Epithelial cell of esophagus (primary cell): ENCODE results near the gene LXN.
"Not testable (repeated sequence)": the region's sequence is repeated elsewhere in the genome, so short reads cannot be mapped to it uniquely, and the experiment has no call there.

Experiments used
- DNase-seq: peaks from one replicate; pipeline ENCODE4 v3.0.0; 2010; ENCODE audit warnings: low read depth
- H3K4me3 ChIP-seq: 2 replicates; pipeline ENCODE4 v1.5.1; 2011; ENCODE audit warnings: mild to moderate bottlenecking, low read length, control low read depth
- CTCF ChIP-seq: IDR thresholded peaks from 2 replicates; pipeline ENCODE4 v1.5.1; 2011; ENCODE audit warnings: low read depth, mild to moderate bottlenecking, low read length, control low read depth, inconsistent platforms; ENCODE audit not compliant: insufficient read depth; ENCODE audit errors: missing control alignments

Gene LXN

GRCh38 chr3:158700559-158700958 lies 28.1 kb upstream of the LXN start:
- no peak for DNase-seq
- no peak for TF ChIP-seq CTCF
- no peak overlapping the region for H3K4me3 ChIP-seq

- DNase-seq: peak; percentile 41
- H3K4me3 ChIP-seq: no peak overlapping the region
- no peak for TF ChIP-seq CTCF
Observed at GRCh38 chr3:158696618-158697017, 24.2 kb upstream of the LXN start.

- not testable (repeated sequence) for DNase-seq, H3K4me3 ChIP-seq
Observed at GRCh38 chr3:158693866-158694456, 21.5 kb upstream of the LXN start.

GRCh38 chr3:158685159-158685558 lies 12.7 kb upstream of the LXN start:
- TF ChIP-seq CTCF: no peak
- no peak for DNase-seq
- no peak overlapping the region for H3K4me3 ChIP-seq

- H3K4me3 ChIP-seq: no peak overlapping the region
- TF ChIP-seq CTCF: no peak
- DNase-seq: peak; percentile 51
Observed at GRCh38 chr3:158683230-158683962, 10.9 kb upstream of the LXN start.

- no peak for TF ChIP-seq CTCF
- no peak overlapping the region for H3K4me3 ChIP-seq
- no peak for DNase-seq
Observed at GRCh38 chr3:158680861-158681260, 8.4 kb upstream of the LXN start.

GRCh38 chr3:158679547-158680000 lies 7.1 kb upstream of the LXN start:
- no peak for TF ChIP-seq CTCF
- DNase-seq: peak; percentile 9
- no peak overlapping the region for H3K4me3 ChIP-seq
